Natural killer cell treated with Interleukin-12 subunit alpha and Interleukin-12 subunit beta and Interleukin-15 and Interleukin-18, amount 100 ng/mL, for 72 hours (primary cell): ENCODE data around the gene MMP27. TPM values are rescaled to one million over a fixed set of nuclear protein-coding genes. Genes with fewer than 3 reads are reported as not detected.

Source experiments
- ATAC-seq, 2 donors: fragments of 150-1000 bp; cut with Tn5 transposase in 1 of 2; sonication (Bioruptor Pico), chemical (Tn5 transposase) in 1 of 2; 2 replicates each; pipeline ENCODE4 v1.10.0; 2021
- DNase-seq: peaks from one replicate; pipeline ENCODE4 v3.0.0; 2022; ENCODE audit warnings: low spot score
- H3K27ac Mint-ChIP-seq, 2 donors: 1 replicate in 1 of 2; 2 replicates in 1 of 2; pipeline ENCODE4 v1.8.0; 2022; ENCODE audit warnings: mixed read lengths in 2 of 2, mild to moderate bottlenecking in 1 of 2, moderate library complexity in 1 of 2
- H3K27me3 Mint-ChIP-seq, 2 donors: 1 replicate in 1 of 2; 2 replicates in 1 of 2; pipeline ENCODE4 v1.8.0; 2022; ENCODE audit warnings: mixed read lengths in 2 of 2
- H3K36me3 Mint-ChIP-seq: one replicate; pipeline ENCODE4 v1.8.0; 2022; ENCODE audit warnings: mixed read lengths
- H3K4me1 Mint-ChIP-seq, 2 donors: 1 replicate in 1 of 2; 2 replicates in 1 of 2; pipeline ENCODE4 v1.8.0; 2022; ENCODE audit warnings: low read depth in 2 of 2, mixed read lengths in 2 of 2, mild to moderate bottlenecking in 1 of 2
- H3K4me3 Mint-ChIP-seq: one replicate; pipeline ENCODE4 v1.8.0; 2022; ENCODE audit warnings: mixed read lengths
- H3K9me3 Mint-ChIP-seq: 2 replicates; pipeline ENCODE4 v1.8.0; 2022; ENCODE audit warnings: mixed read lengths
- total RNA-seq, 2 donors: library from RNA; stranded (reverse); gene quantifications; one replicate each; pipeline ENCODE4 v1.2.3, GENCODE V29; 2022

The MMP27 gene
- total RNA-seq, 2 donors from 2014 or later, result not detected

GRCh38 chr11:102676084-102676483, 29.5 kb downstream of the MMP27 start:
- Mint-ChIP-seq H3K27me3 (peaks cover 5 to 13% of the 10 kb centered on the region in 2 donors), H3K27ac (no peak overlapping the region), H3K4me3 (no peak overlapping the region), H3K36me3 (no peaks in the 10 kb centered on the region), H3K4me1 (no peaks in the 10 kb centered on the region), H3K9me3 (no peaks in the 10 kb centered on the region)
- DNase-seq (no peak), ATAC-seq (no peak)

- H3K36me3 Mint-ChIP-seq, result no peaks in the 10 kb centered on the region
- no peak for ATAC-seq
These were observed 35.9 kb downstream of the MMP27 start for GRCh38 chr11:102669664-102670063.

GRCh38 chr11:102666331-102666957, 39.1 kb downstream of the MMP27 start:
- Mint-ChIP-seq H3K27ac (no peak overlapping the region), H3K9me3 (no peaks in the 10 kb centered on the region), H3K27me3 (peaks cover 6 to 7% of the 10 kb centered on the region in 2 donors), H3K36me3 (no peaks in the 10 kb centered on the region), H3K4me3 (no peak overlapping the region), H3K4me1 (no peaks in the 10 kb centered on the region)
- no peak for DNase-seq
- no peak for ATAC-seq

More at GRCh38 chr11:102669664-102670063, 35.9 kb downstream of the MMP27 start:
- Mint-ChIP-seq H3K27me3 (peaks cover 10 to 12% of the 10 kb centered on the region in 2 donors), H3K4me1 (no peaks in the 10 kb centered on the region), H3K9me3 (no peaks in the 10 kb centered on the region), H3K27ac (no peak overlapping the region), H3K4me3 (no peak overlapping the region)
- DNase-seq, result no peak

- H3K9me3 Mint-ChIP-seq, result no peaks in the 10 kb centered on the region
These were observed 41.4 kb downstream of the MMP27 start for GRCh38 chr11:102664001-102664752.

GRCh38 chr11:102662607-102663006, 43.0 kb downstream of the MMP27 start:
- Mint-ChIP-seq H3K4me1 (no peaks in the 10 kb centered on the region), H3K9me3 (no peaks in the 10 kb centered on the region), H3K4me3 (no peak overlapping the region), H3K27me3 (peaks cover 6 to 10% of the 10 kb centered on the region in 2 donors), H3K27ac (no peak overlapping the region), H3K36me3 (no peaks in the 10 kb centered on the region)
- DNase-seq (no peak), ATAC-seq (no peak)

More at GRCh38 chr11:102664001-102664752, 41.4 kb downstream of the MMP27 start:
- Mint-ChIP-seq H3K27me3 (peaks cover 4 to 9% of the 10 kb centered on the region in 2 donors), H3K4me1 (no peaks in the 10 kb centered on the region), H3K4me3 (no peak overlapping the region), H3K27ac (no peak overlapping the region), H3K36me3 (no peaks in the 10 kb centered on the region)
- ATAC-seq (peak in 1 of 2 donors; percentile 49), DNase-seq (no peak)

- ATAC-seq (no peak), DNase-seq (no peak)
- Mint-ChIP-seq H3K27ac (no peak overlapping the region), H3K36me3 (no peaks in the 10 kb centered on the region), H3K9me3 (no peaks in the 10 kb centered on the region), H3K4me3 (no peak overlapping the region), H3K27me3 (peaks cover 17 to 26% of the 10 kb centered on the region in 2 donors), H3K4me1 (no peaks in the 10 kb centered on the region)
These were observed 44.5 kb downstream of the MMP27 start for GRCh38 chr11:102661040-102661439.

- Mint-ChIP-seq H3K9me3 (peaks cover 3% of the 10 kb centered on the region), H3K27me3 (peaks cover 25 to 34% of the 10 kb centered on the region in 2 donors)
- no peak for DNase-seq
These were observed 49.0 kb downstream of the MMP27 start for GRCh38 chr11:102656528-102656927.

GRCh38 chr11:102655547-102655946, 50.0 kb downstream of the MMP27 start:
- Mint-ChIP-seq H3K27me3 (peaks cover 25 to 36% of the 10 kb centered on the region in 2 donors), H3K4me3 (no peak overlapping the region), H3K9me3 (peaks cover 3% of the 10 kb centered on the region), H3K4me1 (no peaks in the 10 kb centered on the region), H3K27ac (no peak overlapping the region), H3K36me3 (peaks cover 4% of the 10 kb centered on the region)
- ATAC-seq (no peak), DNase-seq (no peak)

More at GRCh38 chr11:102656528-102656927, 49.0 kb downstream of the MMP27 start:
- no peak overlapping the region for H3K27ac Mint-ChIP-seq
- no peak overlapping the region for H3K4me3 Mint-ChIP-seq
- ATAC-seq, result no peak
- peaks cover 4% of the 10 kb centered on the region for H3K36me3 Mint-ChIP-seq
- no peaks in the 10 kb centered on the region for H3K4me1 Mint-ChIP-seq

- no peaks in the 10 kb centered on the region for H3K4me1 Mint-ChIP-seq
- peaks cover 4% of the 10 kb centered on the region for H3K36me3 Mint-ChIP-seq
- ATAC-seq, result no peak
- no peak for DNase-seq
- peaks cover 25 to 40% of the 10 kb centered on the region in 2 donors for H3K27me3 Mint-ChIP-seq
- no peak overlapping the region for H3K4me3 Mint-ChIP-seq
- H3K27ac Mint-ChIP-seq, result no peak overlapping the region
- H3K9me3 Mint-ChIP-seq, result peaks cover 3% of the 10 kb centered on the region
These were observed 50.8 kb downstream of the MMP27 start for GRCh38 chr11:102654761-102655160.

- peaks cover 4% of the 10 kb centered on the region for H3K36me3 Mint-ChIP-seq
- H3K4me3 Mint-ChIP-seq, result no peak overlapping the region
- ATAC-seq (no peak), DNase-seq (no peak)
- no peaks in the 10 kb centered on the region for H3K4me1 Mint-ChIP-seq
- peaks cover 20 to 32% of the 10 kb centered on the region in 2 donors for H3K27me3 Mint-ChIP-seq
- no peak overlapping the region for H3K27ac Mint-ChIP-seq
- peaks cover 3% of the 10 kb centered on the region for H3K9me3 Mint-ChIP-seq
These were observed 51.8 kb downstream of the MMP27 start for GRCh38 chr11:102653744-102654291.

- Mint-ChIP-seq H3K4me3 (no peak overlapping the region), H3K4me1 (no peaks in the 10 kb centered on the region), H3K27ac (no peak overlapping the region), H3K9me3 (no peaks in the 10 kb centered on the region), H3K36me3 (no peaks in the 10 kb centered on the region), H3K27me3 (peaks cover 10 to 15% of the 10 kb centered on the region in 2 donors)
- no peak for ATAC-seq
- no peak for DNase-seq
These were observed 58.1 kb downstream of the MMP27 start for GRCh38 chr11:102647430-102647829.

- H3K9me3 Mint-ChIP-seq, result no peaks in the 10 kb centered on the region
- H3K4me3 Mint-ChIP-seq, result no peak overlapping the region
- no peak for DNase-seq
- no peak overlapping the region for H3K27ac Mint-ChIP-seq
- H3K4me1 Mint-ChIP-seq, result no peaks in the 10 kb centered on the region
- peaks cover 9 to 15% of the 10 kb centered on the region in 2 donors for H3K27me3 Mint-ChIP-seq
- no peaks in the 10 kb centered on the region for H3K36me3 Mint-ChIP-seq
- ATAC-seq, result no peak
These were observed 61.6 kb downstream of the MMP27 start for GRCh38 chr11:102643941-102644340.
